IPS DF 19.7 (cell line): Measurements from ENCODE around the gene SLCO3A1.
A peak's percentile ranks its signal among the peaks of the same experiment; 100 is the strongest.

ENCODE experiments used
- DNase-seq: peaks from one replicate; pipeline ENCODE4 v3.0.0-alpha.2; 2013; ENCODE audit warnings: low read depth, low spot score

Gene SLCO3A1

DNA sequence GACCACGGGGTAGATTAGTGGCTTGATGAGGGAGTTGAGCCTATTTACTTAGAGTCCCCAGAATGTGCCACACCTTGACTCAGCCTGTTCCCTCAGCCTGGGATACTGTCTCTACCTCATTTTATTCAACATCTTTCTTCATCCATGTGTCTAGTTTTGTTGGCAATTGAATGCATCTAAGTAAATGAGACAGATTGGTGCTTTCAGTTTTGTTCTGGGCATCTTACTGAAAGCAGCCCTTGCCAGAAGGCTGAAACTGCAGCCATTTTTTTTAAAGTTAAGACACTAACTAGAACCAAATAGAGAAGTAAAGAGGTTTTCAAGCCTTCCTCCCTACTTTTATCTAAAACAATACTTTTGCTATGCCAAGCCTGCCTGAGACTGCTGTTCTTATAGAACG lies 246.8 kb downstream of the SLCO3A1 start:
- no peak for DNase-seq

DNA sequence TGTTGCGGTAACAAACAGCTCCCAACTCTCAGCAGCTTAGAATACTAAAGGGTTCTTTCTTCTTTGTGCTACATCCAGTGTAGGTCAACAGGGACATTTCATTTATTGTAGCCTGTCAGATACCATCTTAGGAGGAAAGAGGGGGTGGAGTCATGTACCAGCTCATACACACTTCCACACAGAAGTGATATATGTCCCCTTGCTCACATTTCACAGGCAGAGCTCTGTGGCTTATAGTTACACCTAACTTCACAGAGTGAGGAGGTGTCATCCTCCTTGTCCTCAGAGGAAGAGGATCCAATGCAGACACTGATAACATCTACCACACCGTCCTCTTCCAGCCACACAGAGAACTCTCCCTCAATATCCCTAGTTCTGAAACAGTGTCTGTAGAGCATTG lies 247.2 kb downstream of the SLCO3A1 start:
- DNase-seq: no peak

- no peak for DNase-seq
These were observed 248.3 kb downstream of the SLCO3A1 start for GRCh38 chr15:92101708-92102394.

GRCh38 chr15:92102395-92102755 lies 248.9 kb downstream of the SLCO3A1 start:
- no peak for DNase-seq

DNA sequence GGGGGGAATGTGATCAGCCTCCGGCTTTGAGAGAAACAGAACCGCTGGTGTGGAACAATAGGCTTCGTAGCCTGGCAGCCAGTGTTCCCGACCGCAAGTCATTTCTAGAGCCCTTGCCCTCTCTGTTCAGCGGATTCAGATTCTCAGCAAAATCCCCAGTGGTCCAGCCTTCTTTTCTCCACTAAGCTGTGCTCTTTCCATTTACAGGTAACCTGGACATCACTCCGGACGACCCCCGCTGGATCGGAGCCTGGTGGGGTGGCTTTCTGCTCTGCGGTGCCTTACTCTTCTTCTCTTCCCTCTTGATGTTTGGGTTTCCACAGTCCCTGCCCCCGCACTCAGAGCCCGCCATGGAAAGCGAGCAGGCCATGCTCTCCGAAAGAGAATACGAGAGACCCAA lies 250.6 kb downstream of the SLCO3A1 start:
- no peak for DNase-seq

- DNase-seq: no peak
These were observed 252.1 kb downstream of the SLCO3A1 start for GRCh38 chr15:92105611-92106010.

- DNase-seq: no peak
These were observed 254.0 kb downstream of the SLCO3A1 start for GRCh38 chr15:92107510-92107909.

- no peak for DNase-seq
These were observed 255.8 kb downstream of the SLCO3A1 start for GRCh38 chr15:92109191-92109873.

GRCh38 chr15:92111291-92111690 lies 257.8 kb downstream of the SLCO3A1 start:
- no peak for DNase-seq

DNA sequence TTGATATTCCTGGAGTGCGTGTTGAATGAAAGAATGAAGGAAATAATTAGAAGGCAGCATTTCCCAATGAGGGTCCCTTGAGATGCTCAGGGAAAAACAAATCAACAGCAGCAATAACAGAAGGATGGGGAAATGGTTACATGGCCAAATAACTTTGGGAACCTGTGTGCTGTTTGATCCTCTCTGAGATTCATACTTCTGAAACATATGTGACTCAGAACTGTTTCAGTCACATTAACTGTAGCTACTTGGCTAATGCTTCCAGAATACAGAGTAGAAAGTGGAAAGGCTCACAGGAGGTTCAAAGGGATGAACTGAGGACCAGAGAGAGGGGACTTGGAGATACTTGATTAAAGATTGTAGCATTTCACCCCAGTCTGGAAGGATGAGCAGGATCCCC lies 258.2 kb downstream of the SLCO3A1 start:
- DNase-seq: no peak

GRCh38 chr15:92112180-92112579 lies 258.7 kb downstream of the SLCO3A1 start:
- no peak for DNase-seq

DNA sequence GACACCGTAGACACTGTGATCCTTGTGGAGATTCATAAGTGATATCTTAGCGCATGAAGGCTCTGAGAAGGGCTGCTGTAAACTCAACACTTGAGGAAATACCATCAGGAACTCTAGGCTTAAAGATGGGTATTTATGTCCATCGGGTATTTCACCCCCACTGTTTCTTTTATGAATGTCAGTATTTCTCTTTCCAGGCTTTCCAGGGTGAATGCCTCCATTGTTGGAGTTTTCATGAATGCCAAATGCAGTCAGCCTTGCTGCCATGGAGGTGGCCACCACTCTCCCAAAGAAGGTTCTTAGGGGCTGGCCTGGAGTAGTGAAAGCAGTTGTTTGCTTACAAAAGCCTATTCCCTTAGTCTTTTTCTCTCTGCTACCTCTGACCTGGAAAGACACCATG lies 259.2 kb downstream of the SLCO3A1 start:
- no peak for DNase-seq

GRCh38 chr15:92113832-92114231 lies 260.3 kb downstream of the SLCO3A1 start:
- no peak for DNase-seq

DNA sequence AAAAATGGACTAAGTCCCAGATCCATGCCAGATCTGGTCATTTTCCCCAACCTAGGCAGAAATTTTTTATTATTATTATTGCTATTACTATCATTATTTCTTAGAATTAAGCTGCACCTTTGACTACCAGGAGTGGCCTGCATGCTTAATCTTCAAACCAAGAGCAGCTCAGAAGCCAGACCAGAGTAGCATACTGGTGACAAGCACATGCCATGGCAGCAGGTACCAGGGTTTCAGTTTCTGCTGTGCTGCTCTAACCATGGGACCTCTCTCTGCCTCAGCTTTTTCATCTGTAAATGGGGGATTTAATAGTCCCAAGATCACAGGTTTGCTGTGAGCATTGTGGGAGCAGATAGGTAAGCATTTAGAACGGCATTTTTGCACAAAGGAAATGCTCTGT lies 262.3 kb downstream of the SLCO3A1 start:
- DNase-seq: no peak

DNA sequence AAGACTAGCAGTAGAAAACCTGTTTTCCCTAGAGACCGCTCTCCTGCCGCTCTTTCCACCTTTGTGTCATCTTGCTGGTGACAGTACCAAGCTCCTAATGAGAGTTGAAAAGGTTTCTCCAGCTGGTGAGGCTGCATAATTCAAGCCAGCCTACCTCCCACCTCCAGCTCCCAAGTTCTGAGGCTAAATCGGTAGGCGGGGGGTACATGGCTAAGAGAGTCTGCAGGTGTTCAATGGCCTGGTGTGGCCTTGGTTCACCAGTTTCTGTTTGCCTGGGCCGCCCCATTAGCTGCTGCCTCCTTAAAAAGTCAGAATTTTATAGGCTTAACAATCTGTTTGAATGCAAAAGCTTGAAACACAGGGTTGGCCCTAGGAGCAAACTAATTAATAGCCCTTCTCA lies 262.8 kb downstream of the SLCO3A1 start:
- no peak for DNase-seq

DNA sequence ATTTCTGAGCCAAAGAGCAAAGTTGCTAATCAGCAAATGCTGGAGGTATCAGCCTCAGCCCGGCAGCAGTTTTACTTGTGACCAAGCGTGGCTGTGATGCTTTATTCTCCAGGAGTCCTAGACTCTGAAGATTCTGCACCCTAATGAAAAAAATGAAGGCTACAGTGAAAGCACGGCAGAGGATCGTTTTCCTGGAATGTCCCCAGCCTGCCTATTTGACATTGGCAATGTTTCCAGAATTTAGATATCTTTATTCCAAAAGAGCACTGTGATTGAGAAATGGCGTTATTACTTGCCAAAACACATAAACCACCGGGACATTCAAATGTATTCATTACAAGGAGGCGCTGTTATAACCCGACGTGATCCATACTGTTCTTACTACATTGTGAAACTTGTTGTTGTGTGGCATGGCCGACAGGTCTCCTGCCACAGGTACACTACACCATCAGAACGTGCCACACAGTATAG lies 263.8 kb downstream of the SLCO3A1 start:
- DNase-seq: no peak

- peak; percentile 48 for DNase-seq
These were observed 264.8 kb downstream of the SLCO3A1 start for GRCh38 chr15:92118162-92118935.

- DNase-seq: no peak
These were observed 265.4 kb downstream of the SLCO3A1 start for GRCh38 chr15:92118936-92119325.

DNA sequence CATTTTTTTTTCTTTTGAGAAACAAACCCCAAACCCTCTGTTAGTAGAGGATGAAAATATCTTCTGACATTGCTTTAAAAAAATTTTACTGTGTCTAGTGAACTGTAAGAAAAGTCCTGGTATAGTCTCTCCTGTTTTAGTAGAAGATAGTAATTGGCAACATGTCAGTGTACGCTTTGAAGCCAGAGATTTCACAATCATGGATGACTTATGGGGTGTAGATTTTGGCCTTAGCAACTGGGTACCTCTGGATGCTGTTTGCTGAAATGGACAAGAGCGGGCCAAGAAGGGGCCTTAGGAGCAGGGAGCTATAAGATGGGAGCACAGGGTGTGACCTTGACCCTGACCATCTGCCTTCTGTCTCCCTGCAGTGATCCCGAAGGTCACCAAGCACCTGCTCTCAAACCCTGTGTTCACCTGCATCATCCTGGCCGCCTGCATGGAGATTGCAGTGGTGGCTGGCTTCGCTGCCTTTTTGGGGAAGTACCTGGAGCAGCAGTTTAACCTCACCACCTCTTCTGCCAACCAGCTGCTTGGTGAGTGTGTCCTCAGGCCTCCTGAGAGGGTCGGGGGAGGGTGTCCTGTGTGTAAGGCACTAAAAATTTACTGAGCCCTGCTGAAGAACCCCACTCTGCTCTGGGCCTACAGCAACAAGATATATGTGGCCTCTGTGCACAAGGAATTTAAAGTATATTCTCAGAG lies 266.7 kb downstream of the SLCO3A1 start:
- DNase-seq: no peak

GRCh38 chr15:92121047-92121446 lies 267.5 kb downstream of the SLCO3A1 start:
- DNase-seq: no peak

DNA sequence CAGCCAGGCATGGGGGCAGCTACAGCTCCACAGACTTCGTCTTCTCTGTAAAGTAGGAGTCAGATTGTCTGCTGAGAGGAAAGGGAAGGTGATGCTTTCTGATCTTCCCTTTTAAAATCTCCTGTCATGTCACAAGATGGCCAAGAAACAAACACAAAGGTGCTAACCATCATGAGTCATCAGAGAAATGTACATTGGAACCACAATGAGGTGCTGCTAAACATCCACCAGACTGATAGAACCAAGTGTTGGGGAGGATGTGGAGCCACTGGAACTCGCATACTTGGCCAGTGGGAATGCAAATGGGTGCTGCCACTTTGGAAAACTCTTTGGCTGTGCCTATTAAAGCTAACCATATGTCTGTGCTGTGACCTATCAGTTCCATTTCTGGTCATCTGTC lies 268.8 kb downstream of the SLCO3A1 start:
- DNase-seq: no peak
